ENCODE measurements around the gene NAXE.

- TF ChIP-seq CTCF (IDR thresholded peaks at IDR 0.05) (peak; percentile 58), EZH2 (IDR thresholded peaks at IDR 0.05) (no peak)
These were observed 11.0 kb downstream of the NAXE start for GRCh38 chr1:156602557-156602993.

All from neural progenitor cell (in vitro differentiated cells).